GM23338 (cell line): ENCODE results near the gene SRGAP2B. TPM values are rescaled to one million over a fixed set of nuclear protein-coding genes. Genes with fewer than 3 reads are reported as not detected.
"Not testable (repeated sequence)": the region's sequence is repeated elsewhere in the genome, so short reads cannot be mapped to it uniquely, and the experiment has no call there.

Experiments used
- ATAC-seq: fragments of 200-7000 bp; cut with Tn5 transposase; 3 replicates; pipeline ENCODE4 v1.9.1; 2020
- DNase-seq: peaks from one replicate; pipeline ENCODE4 v3.0.0-alpha.2; 2015; ENCODE audit warnings: low spot score
- H2AFZ ChIP-seq: fragments of 200-600 bp; sonication (generic); 2 replicates; pipeline ENCODE4 v1.8.0; 2016; ENCODE audit warnings: antibody characterized with exemption, mild to moderate bottlenecking, moderate library complexity
- H3F3A ChIP-seq: fragments of 200-600 bp; sonication (generic); replicated peaks from 2 replicates; pipeline ENCODE4 v1.8.0; 2017; ENCODE audit warnings: antibody characterized with exemption, mixed run types, low read depth
- H3K27ac ChIP-seq: fragments of 200-600 bp; sonication (generic); 2 replicates; pipeline ENCODE4 v1.6.1; 2016; ENCODE audit warnings: low read depth
- H3K27me3 ChIP-seq: fragments of 200-600 bp; sonication (generic); 2 replicates; pipeline ENCODE4 v1.8.0; 2016; ENCODE audit warnings: mild to moderate bottlenecking, mixed run types, moderate library complexity; ENCODE audit not compliant: insufficient read depth
- H3K36me3 ChIP-seq: fragments of 200-600 bp; sonication (generic); 2 replicates; pipeline ENCODE4 v1.8.0; 2016; ENCODE audit warnings: mild to moderate bottlenecking; ENCODE audit not compliant: insufficient read depth
- H3K4me1 ChIP-seq: fragments of 200-600 bp; sonication (generic); 2 replicates; pipeline ENCODE4 v1.8.0; 2016; ENCODE audit warnings: mild to moderate bottlenecking, moderate library complexity; ENCODE audit not compliant: insufficient read depth
- H3K4me2 ChIP-seq: fragments of 200-600 bp; sonication (generic); 2 replicates; pipeline ENCODE4 v1.7.1; 2017; ENCODE audit warnings: mixed run types
- H3K4me3 ChIP-seq: fragments of 200-600 bp; sonication (generic); 2 replicates; pipeline ENCODE4 v1.6.1; 2016; ENCODE audit warnings: mixed run types
- H3K79me2 ChIP-seq: fragments of 200-600 bp; sonication (generic); replicated peaks from 2 replicates; pipeline ENCODE4 v1.8.0; 2017; ENCODE audit warnings: mild to moderate bottlenecking; ENCODE audit not compliant: insufficient read depth
- H3K9me2 ChIP-seq: fragments of 200-600 bp; sonication (generic); 2 replicates; pipeline ENCODE4 v1.8.0; 2017; ENCODE audit not compliant: insufficient read depth
- H4K20me1 ChIP-seq: fragments of 200-600 bp; sonication (generic); replicated peaks from 2 replicates; pipeline ENCODE4 v1.8.0; 2017; ENCODE audit warnings: mild to moderate bottlenecking; ENCODE audit not compliant: insufficient read depth
- H3K27ac Mint-ChIP-seq: 2 replicates; pipeline ENCODE4 v1.8.0; 2020; ENCODE audit warnings: inconsistent platforms, mild to moderate bottlenecking, moderate library complexity, mixed read lengths
- H3K27me3 Mint-ChIP-seq: 3 replicates; pipeline ENCODE4 v1.8.0; 2022; ENCODE audit warnings: low read depth, mild to moderate bottlenecking, moderate library complexity, mixed read lengths, inconsistent platforms; ENCODE audit not compliant: insufficient read depth, poor library complexity
- H3K36me3 Mint-ChIP-seq: 3 replicates; pipeline ENCODE4 v1.8.0; 2021; ENCODE audit warnings: low read depth, mild to moderate bottlenecking, inconsistent platforms, moderate library complexity, mixed read lengths
- H3K4me1 Mint-ChIP-seq: 3 replicates; pipeline ENCODE4 v1.8.0; 2020; ENCODE audit warnings: mild to moderate bottlenecking, inconsistent platforms, mixed read lengths
- H3K4me3 Mint-ChIP-seq: 3 replicates; pipeline ENCODE4 v1.8.0; 2021; ENCODE audit warnings: moderate library complexity, mild to moderate bottlenecking, inconsistent platforms, mixed read lengths
- H3K9me3 Mint-ChIP-seq: 3 replicates; pipeline ENCODE4 v1.8.0; 2020; ENCODE audit warnings: moderate library complexity, mild to moderate bottlenecking, inconsistent platforms, mixed read lengths
- polyA plus RNA-seq: library from polyadenylated mRNA; unstranded; fragments of >200 nt; fragmentation: Nextera tagmentation; extraction: Ambion mirVana; gene quantifications from 2 replicates; pipeline ENCODE4 v1.2.1, GENCODE V29; 2016
- total RNA-seq: library from RNA; depleted of rRNA; stranded (reverse); fragments of >200 nt; shearing (Covaris generic); gene quantifications from 2 replicates; pipeline ENCODE4 v1.2.3, GENCODE V29; 2014

Gene SRGAP2B
- total and polyA plus RNA-seq, 2 experiments from 2014 or later: 17.4 to 28.8 TPM

GRCh38 chr1:145011811-145012210 lies 83.3 kb downstream of the SRGAP2B start:
- H2AFZ ChIP-seq, H3K9me3 Mint-ChIP-seq, H3K4me3 ChIP-seq, H3K36me3 Mint-ChIP-seq, H3K4me1 ChIP-seq, H3K27ac ChIP-seq, H3K4me3 Mint-ChIP-seq, DNase-seq, H3K9me2 ChIP-seq, H3K27me3 ChIP-seq, H3K27me3 Mint-ChIP-seq, H3F3A ChIP-seq, H3K79me2 ChIP-seq, H3K4me2 ChIP-seq, ATAC-seq, H4K20me1 ChIP-seq, H3K36me3 ChIP-seq, H3K4me1 Mint-ChIP-seq, H3K27ac Mint-ChIP-seq: not testable (repeated sequence)

- not testable (repeated sequence) for H3K4me1 Mint-ChIP-seq, ATAC-seq, H2AFZ ChIP-seq, H3F3A ChIP-seq, H3K9me2 ChIP-seq, H3K4me3 ChIP-seq, H3K36me3 Mint-ChIP-seq, DNase-seq, H3K79me2 ChIP-seq, H3K9me3 Mint-ChIP-seq, H3K27me3 Mint-ChIP-seq, H3K4me2 ChIP-seq, H3K4me1 ChIP-seq, H3K36me3 ChIP-seq, H3K27me3 ChIP-seq, H4K20me1 ChIP-seq, H3K4me3 Mint-ChIP-seq, H3K27ac ChIP-seq, H3K27ac Mint-ChIP-seq
These were observed 84.5 kb downstream of the SRGAP2B start for GRCh38 chr1:145010580-145010979.

GRCh38 chr1:145009928-145010327 lies 85.2 kb downstream of the SRGAP2B start:
- H3F3A ChIP-seq, H3K27me3 ChIP-seq, H3K36me3 ChIP-seq, H3K27me3 Mint-ChIP-seq, H3K79me2 ChIP-seq, ATAC-seq, H3K9me3 Mint-ChIP-seq, H3K36me3 Mint-ChIP-seq, H3K9me2 ChIP-seq, H3K27ac Mint-ChIP-seq, H2AFZ ChIP-seq, H3K4me3 ChIP-seq, DNase-seq, H4K20me1 ChIP-seq, H3K4me2 ChIP-seq, H3K4me1 Mint-ChIP-seq, H3K27ac ChIP-seq, H3K4me3 Mint-ChIP-seq, H3K4me1 ChIP-seq: not testable (repeated sequence)

DNA sequence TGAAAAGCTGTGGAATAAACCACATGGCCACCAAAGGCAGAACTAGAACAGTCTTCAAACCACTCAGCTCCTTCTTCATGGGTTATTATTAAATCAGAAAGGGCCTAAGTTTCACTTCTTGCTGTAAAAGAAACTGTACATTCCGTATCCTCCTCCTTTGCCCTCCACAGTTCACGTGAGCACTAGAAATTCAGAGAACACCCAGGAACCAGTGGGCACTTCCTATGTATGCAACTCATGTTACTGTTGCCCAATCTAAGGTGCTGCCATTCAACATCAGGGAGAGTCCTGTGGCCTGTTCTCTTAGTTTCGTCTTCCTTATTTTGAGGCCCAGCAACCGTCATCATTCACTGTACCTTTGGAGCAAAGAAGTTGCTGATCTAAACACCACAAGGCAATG lies 86.7 kb downstream of the SRGAP2B start:
- not testable (repeated sequence) for H3K9me3 Mint-ChIP-seq, H3K27ac ChIP-seq, H3K4me2 ChIP-seq, H3F3A ChIP-seq, H2AFZ ChIP-seq, H3K36me3 Mint-ChIP-seq, H3K27ac Mint-ChIP-seq, DNase-seq, H3K4me3 ChIP-seq, H3K36me3 ChIP-seq, H3K4me3 Mint-ChIP-seq, ATAC-seq, H4K20me1 ChIP-seq, H3K9me2 ChIP-seq, H3K79me2 ChIP-seq, H3K4me1 Mint-ChIP-seq, H3K27me3 ChIP-seq, H3K4me1 ChIP-seq, H3K27me3 Mint-ChIP-seq

DNA sequence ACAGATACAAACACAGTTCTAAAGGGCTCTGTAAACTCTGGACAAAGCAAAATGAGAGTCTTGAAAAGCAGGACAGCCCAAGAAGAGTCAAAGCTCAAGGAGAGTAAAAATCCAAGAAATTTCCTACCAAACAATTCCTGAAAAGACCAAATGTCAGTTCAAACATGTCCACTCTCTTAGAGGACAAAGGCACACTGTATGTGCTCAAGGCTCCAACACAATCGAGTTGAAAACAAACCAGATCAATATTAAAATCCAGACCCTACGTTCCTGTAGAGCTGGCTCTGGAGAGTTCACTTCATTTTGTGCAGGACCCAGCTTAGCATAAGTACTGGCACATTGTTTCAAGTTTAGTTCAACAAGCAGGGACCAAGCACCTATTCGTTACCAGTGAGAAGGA lies 90.0 kb downstream of the SRGAP2B start:
- not testable (repeated sequence) for ATAC-seq, H3F3A ChIP-seq, H3K36me3 ChIP-seq, H3K79me2 ChIP-seq, DNase-seq, H3K27ac Mint-ChIP-seq, H3K4me2 ChIP-seq, H4K20me1 ChIP-seq, H3K4me3 ChIP-seq, H2AFZ ChIP-seq, H3K36me3 Mint-ChIP-seq, H3K9me3 Mint-ChIP-seq, H3K27me3 Mint-ChIP-seq, H3K27me3 ChIP-seq, H3K9me2 ChIP-seq, H3K4me1 Mint-ChIP-seq, H3K4me3 Mint-ChIP-seq, H3K27ac ChIP-seq, H3K4me1 ChIP-seq

DNA sequence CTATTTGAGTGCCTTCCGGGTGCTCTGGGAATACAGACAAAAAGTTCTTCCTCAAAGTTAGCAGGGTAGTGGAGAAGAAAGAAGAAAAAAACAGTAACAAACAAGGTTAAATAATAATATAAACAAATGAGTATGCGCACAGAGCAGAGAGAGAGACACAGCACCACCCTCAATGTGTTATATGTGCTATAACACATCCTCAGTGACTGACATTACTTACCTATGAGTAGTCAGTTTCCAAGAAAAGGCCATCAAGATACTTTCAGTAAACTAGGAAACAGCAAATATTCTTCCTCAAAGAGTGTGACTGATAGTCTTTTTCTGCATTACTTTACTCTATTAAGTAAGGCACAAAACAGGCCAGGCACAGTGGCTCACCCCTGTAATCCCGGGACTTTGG lies 93.7 kb downstream of the SRGAP2B start:
- not testable (repeated sequence) for DNase-seq, H3K4me3 ChIP-seq, H3K27me3 ChIP-seq, H3K4me2 ChIP-seq, H3K27ac Mint-ChIP-seq, H3K36me3 ChIP-seq, H3K27ac ChIP-seq, H3K9me3 Mint-ChIP-seq, H4K20me1 ChIP-seq, H3K4me3 Mint-ChIP-seq, H3K4me1 Mint-ChIP-seq, H3K27me3 Mint-ChIP-seq, H3K36me3 Mint-ChIP-seq, ATAC-seq, H3K79me2 ChIP-seq, H3K9me2 ChIP-seq, H3F3A ChIP-seq, H2AFZ ChIP-seq, H3K4me1 ChIP-seq

DNA sequence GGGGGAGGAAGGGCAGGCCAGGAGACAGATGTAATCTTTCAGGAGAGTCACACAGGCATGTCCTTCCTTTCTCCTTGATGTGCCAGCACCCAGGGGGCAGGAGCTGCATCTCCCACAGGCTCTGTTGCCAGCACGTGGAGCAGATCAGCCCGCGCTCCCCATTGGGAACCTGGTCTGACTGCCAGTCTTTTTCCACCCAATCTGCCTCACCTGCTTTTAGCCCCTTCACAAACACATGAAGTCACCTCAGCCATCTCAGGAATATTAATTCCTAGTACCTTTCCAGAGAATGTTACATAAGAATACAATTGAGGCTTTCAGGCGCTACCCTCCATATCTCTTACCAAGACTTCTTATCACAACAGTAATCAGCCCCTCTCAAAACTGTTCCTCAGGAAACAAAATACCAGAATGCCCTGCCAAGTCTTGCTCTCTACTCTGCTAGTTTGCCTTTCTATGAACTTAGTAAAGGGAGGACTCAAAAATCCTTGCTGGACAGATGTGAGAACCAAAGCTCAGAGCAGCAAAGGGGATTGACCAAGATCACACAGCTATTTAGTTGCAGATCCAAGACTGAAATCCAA lies 94.3 kb downstream of the SRGAP2B start:
- not testable (repeated sequence) for H4K20me1 ChIP-seq, H3K36me3 Mint-ChIP-seq, H3K27me3 ChIP-seq, H3K4me1 Mint-ChIP-seq, H3K79me2 ChIP-seq, H2AFZ ChIP-seq, H3K9me2 ChIP-seq, H3K27ac Mint-ChIP-seq, H3F3A ChIP-seq, H3K9me3 Mint-ChIP-seq, DNase-seq, H3K27me3 Mint-ChIP-seq, H3K27ac ChIP-seq, H3K4me3 Mint-ChIP-seq, H3K4me2 ChIP-seq, H3K4me3 ChIP-seq, H3K4me1 ChIP-seq, H3K36me3 ChIP-seq
- peak; percentile 54 for ATAC-seq
